Erythroblast (primary cell): Measurements from ENCODE around the gene PLEKHA5.

ENCODE experiments used
- GATA1 ChIP-seq: IDR thresholded peaks from 2 replicates; pipeline ENCODE4 v1.6.1; 2011; ENCODE audit warnings: low read depth, mild to moderate bottlenecking, control low read depth, low read length, moderate library complexity
- POLR2A ChIP-seq: IDR thresholded peaks from 2 replicates; pipeline ENCODE4 v1.6.1; 2011; ENCODE audit warnings: mild to moderate bottlenecking, low read length

DNA sequence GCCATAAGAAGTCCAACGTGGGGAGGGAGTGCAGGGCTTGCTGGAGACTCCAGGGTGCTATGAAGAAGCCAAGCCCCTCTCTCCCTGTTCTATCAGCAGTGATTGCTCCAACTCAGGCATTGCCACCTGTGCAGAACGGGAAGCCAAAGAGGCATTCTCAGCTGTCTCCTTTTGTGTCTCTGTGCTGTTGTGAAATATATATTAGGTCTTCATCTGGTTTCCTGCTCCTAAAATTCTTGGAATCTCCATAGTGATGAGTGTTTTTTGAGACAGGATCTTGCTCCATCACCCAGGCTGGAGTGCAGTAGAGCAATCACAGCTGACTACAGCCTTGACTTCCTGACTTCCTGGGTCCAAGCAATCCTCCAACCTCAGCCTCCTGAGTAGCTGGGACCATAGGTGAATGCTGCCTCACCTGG lies 258.6 kb downstream of the PLEKHA5 start:
- no peak for TF ChIP-seq POLR2A
- no peak for TF ChIP-seq GATA1
